Central memory CD8-positive, alpha-beta T cell (primary cell): Measurements from ENCODE around the gene BLOC1S5.

ENCODE experiments used
- ATAC-seq: fragments of 150-1000 bp; cut with Tn5 transposase; replicated peaks from 2 replicates; pipeline ENCODE4 v1.10.0; 2022; ENCODE audit warnings: mild to moderate bottlenecking, moderate FRiP score, moderate number of reproducible peaks; ENCODE audit not compliant: poor library complexity, severe bottlenecking; ENCODE audit errors: extremely low read depth
- DNase-seq, 2 donors: peaks; one replicate each; pipeline ENCODE4 v3.0.0; 2021; ENCODE audit warnings: low spot score in 2 of 2
- H3K27ac Mint-ChIP-seq: one replicate; pipeline ENCODE4 v1.8.0; 2022; ENCODE audit warnings: low read depth, mild to moderate bottlenecking, moderate library complexity, mixed read lengths
- H3K27me3 Mint-ChIP-seq: one replicate; pipeline ENCODE4 v1.8.0; 2022; ENCODE audit warnings: mixed read lengths
- H3K36me3 Mint-ChIP-seq: one replicate; pipeline ENCODE4 v1.8.0; 2022; ENCODE audit warnings: mild to moderate bottlenecking, moderate library complexity, mixed read lengths; ENCODE audit not compliant: insufficient read depth
- H3K4me1 Mint-ChIP-seq: one replicate; pipeline ENCODE4 v1.8.0; 2022; ENCODE audit warnings: mixed read lengths
- H3K4me3 Mint-ChIP-seq: one replicate; pipeline ENCODE4 v1.8.0; 2022; ENCODE audit warnings: mild to moderate bottlenecking, moderate library complexity, mixed read lengths
- H3K9me3 Mint-ChIP-seq: one replicate; pipeline ENCODE4 v1.8.0; 2022; ENCODE audit warnings: mixed read lengths

BLOC1S5 gene

GRCh38 chr6:8020083-8020482 lies 44.1 kb downstream of the BLOC1S5 start:
- Mint-ChIP-seq H3K36me3 (peaks cover 13% of the 10 kb centered on the region), H3K27me3 (no peaks in the 10 kb centered on the region)

GRCh38 chr6:8017705-8018104 lies 46.5 kb downstream of the BLOC1S5 start:
- H3K27ac Mint-ChIP-seq: peak overlapping the region; percentile 5
- H3K36me3 Mint-ChIP-seq: peaks cover 19% of the 10 kb centered on the region
- DNase-seq (no peak), ATAC-seq (no peak)
- H3K4me3 Mint-ChIP-seq: no peak overlapping the region
- H3K27me3 Mint-ChIP-seq: no peaks in the 10 kb centered on the region
- H3K4me1 Mint-ChIP-seq: peaks cover 10% of the 10 kb centered on the region
- no peaks in the 10 kb centered on the region for H3K9me3 Mint-ChIP-seq

More at GRCh38 chr6:8020083-8020482, 44.1 kb downstream of the BLOC1S5 start:
- ATAC-seq (no peak), DNase-seq (no peak)
- Mint-ChIP-seq H3K4me3 (no peak overlapping the region), H3K9me3 (no peaks in the 10 kb centered on the region), H3K27ac (no peak overlapping the region), H3K4me1 (peaks cover 10% of the 10 kb centered on the region)

- no peak for DNase-seq
- H3K36me3 Mint-ChIP-seq: peaks cover 19% of the 10 kb centered on the region
- H3K9me3 Mint-ChIP-seq: no peaks in the 10 kb centered on the region
- H3K27ac Mint-ChIP-seq: peak overlapping the region; percentile 5
- no peak overlapping the region for H3K4me3 Mint-ChIP-seq
- no peak for ATAC-seq
- H3K4me1 Mint-ChIP-seq: peaks cover 10% of the 10 kb centered on the region
- no peaks in the 10 kb centered on the region for H3K27me3 Mint-ChIP-seq
These were observed 46.9 kb downstream of the BLOC1S5 start for GRCh38 chr6:8017276-8017701.

- ATAC-seq (no peak), DNase-seq (no peak)
- Mint-ChIP-seq H3K4me3 (no peak overlapping the region), H3K27ac (no peak overlapping the region), H3K36me3 (peaks cover 17% of the 10 kb centered on the region), H3K4me1 (peaks cover 10% of the 10 kb centered on the region), H3K9me3 (no peaks in the 10 kb centered on the region), H3K27me3 (no peaks in the 10 kb centered on the region)
These were observed 49.2 kb downstream of the BLOC1S5 start for GRCh38 chr6:8014947-8015346.

- H3K27ac Mint-ChIP-seq: no peak overlapping the region
- no peaks in the 10 kb centered on the region for H3K9me3 Mint-ChIP-seq
- H3K36me3 Mint-ChIP-seq: peaks cover 17% of the 10 kb centered on the region
- no peaks in the 10 kb centered on the region for H3K27me3 Mint-ChIP-seq
- DNase-seq (no peak), ATAC-seq (no peak)
- H3K4me1 Mint-ChIP-seq: peaks cover 10% of the 10 kb centered on the region
- no peak overlapping the region for H3K4me3 Mint-ChIP-seq
These were observed 50.4 kb downstream of the BLOC1S5 start for GRCh38 chr6:8013763-8014162.

- ATAC-seq: no peak
- Mint-ChIP-seq H3K27me3 (no peaks in the 10 kb centered on the region), H3K4me1 (no peaks in the 10 kb centered on the region), H3K9me3 (no peaks in the 10 kb centered on the region), H3K36me3 (peaks cover 2% of the 10 kb centered on the region), H3K4me3 (no peak overlapping the region), H3K27ac (no peak overlapping the region)
- DNase-seq: no peak
These were observed 58.0 kb downstream of the BLOC1S5 start for GRCh38 chr6:8006208-8006607.

GRCh38 chr6:8005136-8005535 lies 59.1 kb downstream of the BLOC1S5 start:
- Mint-ChIP-seq H3K36me3 (peaks cover 2% of the 10 kb centered on the region), H3K4me1 (no peaks in the 10 kb centered on the region), H3K4me3 (no peak overlapping the region), H3K27ac (peak overlapping the region; percentile 10), H3K27me3 (no peaks in the 10 kb centered on the region), H3K9me3 (no peaks in the 10 kb centered on the region)
- ATAC-seq: no peak
- no peak for DNase-seq

- Mint-ChIP-seq H3K9me3 (no peaks in the 10 kb centered on the region), H3K27ac (no peak overlapping the region), H3K36me3 (no peaks in the 10 kb centered on the region), H3K27me3 (no peaks in the 10 kb centered on the region), H3K4me1 (no peaks in the 10 kb centered on the region), H3K4me3 (no peak overlapping the region)
- no peak for ATAC-seq
- no peak for DNase-seq
These were observed 63.6 kb downstream of the BLOC1S5 start for GRCh38 chr6:8000636-8001035.

GRCh38 chr6:8000188-8000596 lies 64.0 kb downstream of the BLOC1S5 start:
- Mint-ChIP-seq H3K36me3 (no peaks in the 10 kb centered on the region), H3K27ac (no peak overlapping the region), H3K27me3 (no peaks in the 10 kb centered on the region), H3K9me3 (no peaks in the 10 kb centered on the region), H3K4me3 (no peak overlapping the region), H3K4me1 (no peaks in the 10 kb centered on the region)
- DNase-seq (no peak), ATAC-seq (no peak)

GRCh38 chr6:7999201-7999600 lies 65.0 kb downstream of the BLOC1S5 start:
- DNase-seq (no peak), ATAC-seq (no peak)
- no peaks in the 10 kb centered on the region for H3K27me3 Mint-ChIP-seq
- H3K9me3 Mint-ChIP-seq: no peaks in the 10 kb centered on the region
- H3K27ac Mint-ChIP-seq: no peak overlapping the region
- no peaks in the 10 kb centered on the region for H3K4me1 Mint-ChIP-seq
- no peaks in the 10 kb centered on the region for H3K36me3 Mint-ChIP-seq
- no peak overlapping the region for H3K4me3 Mint-ChIP-seq

- ATAC-seq: no peak
- H3K4me3 Mint-ChIP-seq: no peak overlapping the region
- DNase-seq: no peak
- H3K36me3 Mint-ChIP-seq: no peaks in the 10 kb centered on the region
- H3K9me3 Mint-ChIP-seq: no peaks in the 10 kb centered on the region
- H3K27me3 Mint-ChIP-seq: no peaks in the 10 kb centered on the region
- no peaks in the 10 kb centered on the region for H3K4me1 Mint-ChIP-seq
- no peak overlapping the region for H3K27ac Mint-ChIP-seq
These were observed 66.0 kb downstream of the BLOC1S5 start for GRCh38 chr6:7998103-7998725.

- H3K4me1 Mint-ChIP-seq: no peaks in the 10 kb centered on the region
- H3K9me3 Mint-ChIP-seq: no peaks in the 10 kb centered on the region
- H3K27me3 Mint-ChIP-seq: no peaks in the 10 kb centered on the region
- no peak for ATAC-seq
- H3K36me3 Mint-ChIP-seq: no peaks in the 10 kb centered on the region
- H3K27ac Mint-ChIP-seq: no peak overlapping the region
- no peak overlapping the region for H3K4me3 Mint-ChIP-seq
- DNase-seq: no peak
These were observed 66.9 kb downstream of the BLOC1S5 start for GRCh38 chr6:7997286-7997685.

- Mint-ChIP-seq H3K27ac (no peak overlapping the region), H3K27me3 (no peaks in the 10 kb centered on the region), H3K36me3 (no peaks in the 10 kb centered on the region), H3K4me1 (no peaks in the 10 kb centered on the region), H3K4me3 (no peak overlapping the region), H3K9me3 (no peaks in the 10 kb centered on the region)
- DNase-seq (no peak), ATAC-seq (no peak)
These were observed 67.6 kb downstream of the BLOC1S5 start for GRCh38 chr6:7996538-7997111.
